ENCODE data around the gene MTA1.

GRCh38 chr14:105450864-105451720, 31.5 kb downstream of the MTA1 start:
- TF ChIP-seq EZH2phosphoT487 (IDR thresholded peaks at IDR 0.05; ENCODE audit: insufficient read depth, low read depth) = no peak
- no peak for TF ChIP-seq EZH2 (IDR thresholded peaks at IDR 0.05; ENCODE audit: insufficient read depth, poor library complexity, severe bottlenecking)
